ENCODE results near the gene PCYT2. TPM values are rescaled to one million over a fixed set of nuclear protein-coding genes. Genes with fewer than 3 reads are reported as not detected.

The PCYT2 gene
- total RNA-seq, 4 donors from 2014 or later = 27.4 to 38.7 (median 33.3) TPM

- intact Hi-C loops (cut with DNase I) = no loop called here
- WGBS = 89% methylated on average over 31 of the region's 38 CpGs
- TF ChIP-seq EP300 (IDR thresholded peaks at IDR 0.05) = no peak
- no peak for TF ChIP-seq CTCF (IDR thresholded peaks at IDR 0.05)
- TF ChIP-seq POLR2AphosphoS5 (IDR thresholded peaks at IDR 0.05) = no peak
- TF ChIP-seq POLR2A (IDR thresholded peaks at IDR 0.05; ENCODE audit: low read depth) = no peak
- peaks cover 0 to 16% (median 0%) of the 10 kb centered on the region in 4 donors for H3K27me3 ChIP-seq
- DNase-seq (ENCODE audit: extremely low spot score) = no peak
- H3K36me3 ChIP-seq = no peaks in the 10 kb centered on the region
- H3K27ac ChIP-seq (replicated peaks in 1 of 4) = no peak overlapping the region
- no peak overlapping the region for H3K4me3 ChIP-seq
- H3K4me1 ChIP-seq = peaks cover 17 to 23% (median 21%) of the 10 kb centered on the region in 4 donors
- no peaks in the 10 kb centered on the region for H3K9me3 ChIP-seq
Measured at GRCh38 chr17:81934850-81935708, 23.9 kb upstream of the PCYT2 start.

- no peak for DNase-seq (ENCODE audit: extremely low spot score)
- H3K36me3 ChIP-seq = no peaks in the 10 kb centered on the region
- H3K4me1 ChIP-seq = peaks cover 16 to 24% (median 19%) of the 10 kb centered on the region in 4 donors
- peaks cover 0 to 8% (median 0%) of the 10 kb centered on the region in 4 donors for H3K27me3 ChIP-seq
- TF ChIP-seq CTCF (IDR thresholded peaks at IDR 0.05) (no peak), POLR2A (IDR thresholded peaks at IDR 0.05; ENCODE audit: low read depth) (no peak), POLR2AphosphoS5 (IDR thresholded peaks at IDR 0.05) (no peak), EP300 (IDR thresholded peaks at IDR 0.05) (no peak)
- intact Hi-C loops (cut with DNase I) = no loop called here
- no peaks in the 10 kb centered on the region for H3K9me3 ChIP-seq
- 85% methylated on average over 15 of the region's 23 CpGs for WGBS
- no peak overlapping the region for H3K27ac ChIP-seq (replicated peaks in 1 of 4)
- no peak overlapping the region for H3K4me3 ChIP-seq
Measured at GRCh38 chr17:81934098-81934757, 23.0 kb upstream of the PCYT2 start.

GRCh38 chr17:81933178-81933699, 22.0 kb upstream of the PCYT2 start:
- H3K36me3 ChIP-seq = no peaks in the 10 kb centered on the region
- peaks cover 20 to 30% (median 27%) of the 10 kb centered on the region in 4 donors for H3K4me1 ChIP-seq
- 87% methylated on average over 10 of the region's 14 CpGs for WGBS
- H3K4me3 ChIP-seq = no peak overlapping the region
- DNase-seq (ENCODE audit: extremely low spot score) = no peak
- H3K27me3 ChIP-seq = peaks cover 0 to 15% (median 0%) of the 10 kb centered on the region in 4 donors
- intact Hi-C loops (cut with DNase I) = no loop called here
- no peak overlapping the region for H3K27ac ChIP-seq (replicated peaks in 1 of 4)
- TF ChIP-seq EP300 (IDR thresholded peaks at IDR 0.05) (no peak), POLR2AphosphoS5 (IDR thresholded peaks at IDR 0.05) (no peak), CTCF (IDR thresholded peaks at IDR 0.05) (no peak), POLR2A (IDR thresholded peaks at IDR 0.05; ENCODE audit: low read depth) (no peak)
- no peaks in the 10 kb centered on the region for H3K9me3 ChIP-seq

- 92% methylated on average over 9 of the region's 9 CpGs for WGBS
- no peaks in the 10 kb centered on the region for H3K36me3 ChIP-seq
- peaks cover 0 to 19% (median 1%) of the 10 kb centered on the region in 4 donors for H3K27me3 ChIP-seq
- no peak overlapping the region for H3K4me3 ChIP-seq
- intact Hi-C loops (cut with DNase I) = no loop called here
- no peak for DNase-seq (ENCODE audit: extremely low spot score)
- no peak overlapping the region for H3K27ac ChIP-seq (replicated peaks in 1 of 4)
- TF ChIP-seq EP300 (IDR thresholded peaks at IDR 0.05) (no peak), CTCF (IDR thresholded peaks at IDR 0.05) (no peak)
- peaks cover 19 to 28% (median 26%) of the 10 kb centered on the region in 4 donors for H3K4me1 ChIP-seq
- no peaks in the 10 kb centered on the region for H3K9me3 ChIP-seq
Measured at GRCh38 chr17:81932333-81932983, 21.3 kb upstream of the PCYT2 start.

Data from esophagus muscularis mucosa (tissue), 4 donors.